A673 (cell line): ENCODE data around the gene FAM50A. TPM values are rescaled to one million over a fixed set of nuclear protein-coding genes. Genes with fewer than 3 reads are reported as not detected.
A peak's percentile ranks its signal among the peaks of the same experiment; 100 is the strongest.

Experiments
- BruUV-seq: library from RNA; stranded (reverse); fragments of 400-500 nt; replicated peaks from 2 replicates; lab custom pipeline; 2021; lab: Mats Ljungman, UMichigan
- CTCF ChIA-PET: fragments of 300-600 bp; sonication (Branson Sonifier 250); formaldehyde crosslinking; loops from one replicate; lab custom pipeline; 2022; ENCODE audit warnings: antibody characterized with exemption; lab: Charles Lee
- POLR2A ChIA-PET: fragments of 300-600 bp; sonication (Branson Sonifier 250); formaldehyde crosslinking; loops from one replicate; lab custom pipeline; 2022; ENCODE audit warnings: antibody characterized with exemption; ENCODE audit not compliant: low non-redundant PET; lab: Charles Lee
- DNase-seq: peaks from one replicate; pipeline ENCODE4 v3.0.0-alpha.2; 2015; ENCODE audit warnings: low spot score
- H3K27ac ChIP-seq: fragments of 200-600 bp; sonication (generic); 2 replicates; pipeline ENCODE4 v1.5.1; 2016; ENCODE audit warnings: mixed run types, low read depth, mild to moderate bottlenecking, mixed read lengths, antibody characterized with exemption, low read length; ENCODE audit not compliant: poor library complexity, severe bottlenecking
- H3K27me3 ChIP-seq: fragments of 200-600 bp; sonication (generic); replicated peaks from 2 replicates; pipeline ENCODE4 v1.6.1; 2017; ENCODE audit warnings: mixed run types, low read depth, mild to moderate bottlenecking, mixed read lengths, antibody characterized with exemption, low read length; ENCODE audit not compliant: insufficient read depth, poor library complexity
- H3K36me3 ChIP-seq: fragments of 200-600 bp; sonication (generic); 2 replicates; pipeline ENCODE4 v1.6.1; 2016; ENCODE audit warnings: mixed run types, mild to moderate bottlenecking, mixed read lengths, antibody characterized with exemption, low read length; ENCODE audit not compliant: insufficient read depth, poor library complexity, severe bottlenecking
- H3K4me1 ChIP-seq: fragments of 200-600 bp; sonication (generic); 2 replicates; pipeline ENCODE4 v1.6.1; 2017; ENCODE audit warnings: mixed run types, mild to moderate bottlenecking, mixed read lengths, antibody characterized with exemption, low read length; ENCODE audit not compliant: insufficient read depth, poor library complexity, severe bottlenecking
- H3K4me3 ChIP-seq: fragments of 200-600 bp; sonication (generic); 2 replicates; pipeline ENCODE4 v1.5.1; 2016; ENCODE audit warnings: low read depth, mixed run types, mild to moderate bottlenecking, mixed read lengths, low read length; ENCODE audit not compliant: poor library complexity, severe bottlenecking
- H3K9me3 ChIP-seq: fragments of 200-600 bp; sonication (generic); 2 replicates; pipeline ENCODE4 v1.6.1; 2016; ENCODE audit warnings: mixed run types, low read depth, mild to moderate bottlenecking, mixed read lengths, antibody characterized with exemption, low read length; ENCODE audit not compliant: poor library complexity, severe bottlenecking
- CTCF ChIP-seq: fragments of 300-800, 200-600 bp; sonication (generic); conservative IDR thresholded peaks from 2 replicates; pipeline ENCODE4 v1.5.1; 2017; ENCODE audit warnings: low read depth, mild to moderate bottlenecking, antibody characterized with exemption, low read length, moderate library complexity, mixed read lengths
- EZH2 ChIP-seq: fragments of 200-600 bp; sonication (generic); IDR thresholded peaks from 2 replicates; pipeline ENCODE4 v1.6.1; 2017; ENCODE audit warnings: borderline replicate concordance, low read depth, mild to moderate bottlenecking, mixed read lengths, antibody characterized with exemption, low read length; ENCODE audit not compliant: poor library complexity, severe bottlenecking
- intact Hi-C: fragments of 100-400 bp; cut with micrococcal nuclease; formaldehyde crosslinking; loops from one replicate; pipeline ENCODE4 v1.10.0; 2022; ENCODE audit not compliant: unreplicated experiment
- total RNA-seq: library from RNA; stranded (reverse); gene quantifications from 2 replicates; pipeline ENCODE4 v1.2.3, GENCODE V29; 2021

FAM50A gene
- total RNA-seq, 1 experiment from 2014 or later: 83.7 TPM

- CTCF ChIA-PET: no interaction called here
- no TSS peak for BruUV-seq
- intact Hi-C loops: no loop called here
- POLR2A ChIA-PET: no interaction called here
- no peaks in the 10 kb centered on the region for H3K9me3 ChIP-seq
- no peak overlapping the region for H3K27ac ChIP-seq
- H3K27me3 ChIP-seq: no peaks in the 10 kb centered on the region
- no peak overlapping the region for H3K4me3 ChIP-seq
- TF ChIP-seq CTCF (no peak), EZH2 (no peak)
- H3K36me3 ChIP-seq: peaks cover 17% of the 10 kb centered on the region
- no peak for DNase-seq
- peaks cover 11% of the 10 kb centered on the region for H3K4me1 ChIP-seq
Observed at GRCh38 chrX:154435171-154435733, 8.7 kb upstream of the FAM50A start.

- POLR2A ChIA-PET: no interaction called here
Observed at GRCh38 chrX:154436374-154436982, 7.5 kb upstream of the FAM50A start.

GRCh38 chrX:154436983-154437752 lies 6.8 kb upstream of the FAM50A start, which contains the start of gene GDI1:
GDI1 (plus strand) TSS chrX:154437154; CDS start chrX:154437255, 101 bp downstream.
- intact Hi-C loops: no loop called here
- Histone ChIP-seq H3K27ac (peak within 1 kb of the TSS; percentile 90), H3K36me3 (peaks cover 17% of the 10 kb centered on the region), H3K27me3 (no peaks in the 10 kb centered on the region), H3K4me1 (peaks cover 11% of the 10 kb centered on the region), H3K9me3 (no peaks in the 10 kb centered on the region), H3K4me3 (peak within 1 kb of the TSS; percentile 57)
- no peak for TF ChIP-seq CTCF
- BruUV-seq: no TSS peak
- DNase-seq: peak; percentile 69
- ChIA-PET CTCF (no interaction called here), POLR2A (no interaction called here)

More at GRCh38 chrX:154436374-154436982, 7.5 kb upstream of the FAM50A start:
- DNase-seq: peak; percentile 43
- CTCF ChIA-PET: no interaction called here
- BruUV-seq: no TSS peak
- Histone ChIP-seq H3K9me3 (no peaks in the 10 kb centered on the region), H3K4me3 (peak overlapping the region; percentile 57), H3K27me3 (no peaks in the 10 kb centered on the region), H3K4me1 (peaks cover 11% of the 10 kb centered on the region), H3K36me3 (peaks cover 21% of the 10 kb centered on the region), H3K27ac (peak overlapping the region; percentile 90)
- intact Hi-C loops: no loop called here
- no peak for TF ChIP-seq CTCF
- no peak for TF ChIP-seq EZH2
